ENCODE results near the gene APOE. TPM values are rescaled to one million over a fixed set of nuclear protein-coding genes. Genes with fewer than 3 reads are reported as not detected.
A peak's percentile ranks its signal among the peaks of the same experiment; 100 is the strongest.

APOE gene
- total and polyA plus RNA-seq, 9 of the 15 experiments (the other 6 are each of a cell fraction or from before 2014, with no cell fraction given): 0.14 to 180 (median 58.1) TPM; not detected in 1

DNA sequence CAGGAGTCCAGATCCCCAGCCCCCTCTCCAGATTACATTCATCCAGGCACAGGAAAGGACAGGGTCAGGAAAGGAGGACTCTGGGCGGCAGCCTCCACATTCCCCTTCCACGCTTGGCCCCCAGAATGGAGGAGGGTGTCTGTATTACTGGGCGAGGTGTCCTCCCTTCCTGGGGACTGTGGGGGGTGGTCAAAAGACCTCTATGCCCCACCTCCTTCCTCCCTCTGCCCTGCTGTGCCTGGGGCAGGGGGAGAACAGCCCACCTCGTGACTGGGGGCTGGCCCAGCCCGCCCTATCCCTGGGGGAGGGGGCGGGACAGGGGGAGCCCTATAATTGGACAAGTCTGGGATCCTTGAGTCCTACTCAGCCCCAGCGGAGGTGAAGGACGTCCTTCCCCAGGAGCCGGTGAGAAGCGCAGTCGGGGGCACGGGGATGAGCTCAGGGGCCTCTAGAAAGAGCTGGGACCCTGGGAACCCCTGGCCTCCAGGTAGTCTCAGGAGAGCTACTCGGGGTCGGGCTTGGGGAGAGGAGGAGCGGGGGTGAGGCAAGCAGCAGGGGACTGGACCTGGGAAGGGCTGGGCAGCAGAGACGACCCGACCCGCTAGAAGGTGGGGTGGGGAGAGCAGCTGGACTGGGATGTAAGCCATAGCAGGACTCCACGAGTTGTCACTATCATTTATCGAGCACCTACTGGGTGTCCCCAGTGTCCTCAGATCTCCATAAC is at the start of gene APOE (continued):
- TF ChIP-seq, protein P1, sequence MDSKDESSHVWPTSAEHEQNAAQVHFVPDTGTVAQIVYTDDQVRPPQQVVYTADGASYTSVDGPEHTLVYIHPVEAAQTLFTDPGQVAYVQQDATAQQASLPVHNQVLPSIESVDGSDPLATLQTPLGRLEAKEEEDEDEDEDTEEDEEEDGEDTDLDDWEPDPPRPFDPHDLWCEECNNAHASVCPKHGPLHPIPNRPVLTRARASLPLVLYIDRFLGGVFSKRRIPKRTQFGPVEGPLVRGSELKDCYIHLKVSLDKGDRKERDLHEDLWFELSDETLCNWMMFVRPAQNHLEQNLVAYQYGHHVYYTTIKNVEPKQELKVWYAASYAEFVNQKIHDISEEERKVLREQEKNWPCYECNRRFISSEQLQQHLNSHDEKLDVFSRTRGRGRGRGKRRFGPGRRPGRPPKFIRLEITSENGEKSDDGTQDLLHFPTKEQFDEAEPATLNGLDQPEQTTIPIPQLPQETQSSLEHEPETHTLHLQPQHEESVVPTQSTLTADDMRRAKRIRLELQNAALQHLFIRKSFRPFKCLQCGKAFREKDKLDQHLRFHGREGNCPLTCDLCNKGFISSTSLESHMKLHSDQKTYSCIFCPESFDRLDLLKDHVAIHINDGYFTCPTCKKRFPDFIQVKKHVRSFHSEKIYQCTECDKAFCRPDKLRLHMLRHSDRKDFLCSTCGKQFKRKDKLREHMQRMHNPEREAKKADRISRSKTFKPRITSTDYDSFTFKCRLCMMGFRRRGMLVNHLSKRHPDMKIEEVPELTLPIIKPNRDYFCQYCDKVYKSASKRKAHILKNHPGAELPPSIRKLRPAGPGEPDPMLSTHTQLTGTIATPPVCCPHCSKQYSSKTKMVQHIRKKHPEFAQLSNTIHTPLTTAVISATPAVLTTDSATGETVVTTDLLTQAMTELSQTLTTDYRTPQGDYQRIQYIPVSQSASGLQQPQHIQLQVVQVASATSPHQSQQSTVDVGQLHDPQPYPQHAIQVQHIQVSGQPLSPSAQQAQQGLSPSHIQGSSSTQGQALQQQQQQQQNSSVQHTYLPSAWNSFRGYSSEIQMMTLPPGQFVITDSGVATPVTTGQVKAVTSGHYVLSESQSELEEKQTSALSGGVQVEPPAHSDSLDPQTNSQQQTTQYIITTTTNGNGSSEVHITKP (IDR thresholded peaks at IDR 0.05; ENCODE audit: partially characterized antibody): no peak
- TF ChIP-seq PRMT5 (CRISPR knock-in tag; IDR thresholded peaks at IDR 0.05) (no peak), SP1 (CRISPR knock-in tag; IDR thresholded peaks at IDR 0.05) (no peak), ZNF143 (CRISPR knock-in tag; IDR thresholded peaks at IDR 0.05) (no peak), PYGO2 (tag; IDR thresholded peaks at IDR 0.05) (no peak), KLF13 (tag; IDR thresholded peaks at IDR 0.05; ENCODE audit: borderline replicate concordance, low read depth) (no peak), MCM2 (IDR thresholded peaks at IDR 0.05; ENCODE audit: low read depth) (no peak), DACH1 (IDR thresholded peaks at IDR 0.05; ENCODE audit: partially characterized antibody) (no peak), HDAC6 (IDR thresholded peaks at IDR 0.05; ENCODE audit: low read depth, low read length) (no peak), NFRKB (IDR thresholded peaks at IDR 0.05; ENCODE audit: low read depth) (no peak; the same call in 1 of the 2 replicates), TAF15 (IDR thresholded peaks at IDR 0.05; ENCODE audit: low read depth, low read length) (no peak), PTBP1 (IDR thresholded peaks at IDR 0.05; ENCODE audit: low read depth, low read length) (no peak), MTA3 (IDR thresholded peaks at IDR 0.05; ENCODE audit: borderline replicate concordance) (no peak), MTF1 (CRISPR knock-in tag; IDR thresholded peaks at IDR 0.05; ENCODE audit: borderline replicate concordance) (no peak), ZNF324 (CRISPR knock-in tag; IDR thresholded peaks at IDR 0.05) (no peak), ETV1 (tag; conservative IDR thresholded peaks at IDR 0.05; ENCODE audit: low read depth) (0 out of 2 replicates have a peak, but pooled peaks have one; percentile 9), KDM5B (IDR thresholded peaks at IDR 0.05; ENCODE audit: insufficient replicate concordance, low read depth, low read length) (peak; percentile 73), RBBP5 (IDR thresholded peaks at IDR 0.05; ENCODE audit: borderline replicate concordance, insufficient read depth, low read length, poor library complexity, severe bottlenecking) (no peak), ELF1 (tag; IDR thresholded peaks at IDR 0.05) (no peak), ZNF707 (CRISPR knock-in tag; conservative IDR thresholded peaks at IDR 0.05) (no peak), HOXB6 (CRISPR knock-in tag; IDR thresholded peaks at IDR 0.05; ENCODE audit: borderline replicate concordance) (no peak)
- TF ChIP-seq, protein P2, sequence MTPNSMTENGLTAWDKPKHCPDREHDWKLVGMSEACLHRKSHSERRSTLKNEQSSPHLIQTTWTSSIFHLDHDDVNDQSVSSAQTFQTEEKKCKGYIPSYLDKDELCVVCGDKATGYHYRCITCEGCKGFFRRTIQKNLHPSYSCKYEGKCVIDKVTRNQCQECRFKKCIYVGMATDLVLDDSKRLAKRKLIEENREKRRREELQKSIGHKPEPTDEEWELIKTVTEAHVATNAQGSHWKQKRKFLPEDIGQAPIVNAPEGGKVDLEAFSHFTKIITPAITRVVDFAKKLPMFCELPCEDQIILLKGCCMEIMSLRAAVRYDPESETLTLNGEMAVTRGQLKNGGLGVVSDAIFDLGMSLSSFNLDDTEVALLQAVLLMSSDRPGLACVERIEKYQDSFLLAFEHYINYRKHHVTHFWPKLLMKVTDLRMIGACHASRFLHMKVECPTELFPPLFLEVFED (CRISPR knock-in tag; conservative IDR thresholded peaks at IDR 0.05): no peak
- TF ChIP-seq, protein P3, sequence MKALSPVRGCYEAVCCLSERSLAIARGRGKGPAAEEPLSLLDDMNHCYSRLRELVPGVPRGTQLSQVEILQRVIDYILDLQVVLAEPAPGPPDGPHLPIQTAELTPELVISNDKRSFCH (CRISPR knock-in tag; IDR thresholded peaks at IDR 0.05): no peak
- TF ChIP-seq, protein P3 (tag; IDR thresholded peaks at IDR 0.05): no peak
